ENCODE measurements around the gene OLFML2A.
"Not testable (repeated sequence)": the region's sequence is repeated elsewhere in the genome, so short reads cannot be mapped to it uniquely, and the experiment has no call there.

The OLFML2A gene

GRCh38 chr9:124831642-124832364 lies 54.9 kb downstream of the OLFML2A start:
- DNase-seq: no peak

- DNase-seq: peak in 1 of 3 experiments; percentile 71
These were observed 57.7 kb downstream of the OLFML2A start for GRCh38 chr9:124834591-124834990.

- peak; percentile 72 to 93 (median 81) for DNase-seq
These were observed 58.2 kb downstream of the OLFML2A start for GRCh38 chr9:124835026-124835557.

GRCh38 chr9:124838132-124838531 lies 61.2 kb downstream of the OLFML2A start:
- not testable (repeated sequence) for DNase-seq

GRCh38 chr9:124838567-124839275 lies 61.8 kb downstream of the OLFML2A start:
- DNase-seq: not testable (repeated sequence)

- peak in 2 of 3 experiments; percentile 25 to 78 for DNase-seq
These were observed 62.8 kb downstream of the OLFML2A start for GRCh38 chr9:124839612-124840299.

- no peak for DNase-seq
These were observed 63.4 kb downstream of the OLFML2A start for GRCh38 chr9:124840300-124840833.

GRCh38 chr9:124841075-124841821 lies 64.3 kb downstream of the OLFML2A start:
- no peak for DNase-seq

GRCh38 chr9:124843456-124844034 lies 66.6 kb downstream of the OLFML2A start:
- no peak for DNase-seq

- DNase-seq: no peak
These were observed 67.4 kb downstream of the OLFML2A start for GRCh38 chr9:124844291-124844690.

GRCh38 chr9:124846467-124846866 lies 69.5 kb downstream of the OLFML2A start:
- DNase-seq: not testable (repeated sequence)

GRCh38 chr9:124846969-124847368 lies 70.0 kb downstream of the OLFML2A start:
- no peak for DNase-seq

GRCh38 chr9:124849801-124850200 lies 72.9 kb downstream of the OLFML2A start:
- DNase-seq: no peak

- no peak for DNase-seq
These were observed 75.3 kb downstream of the OLFML2A start for GRCh38 chr9:124852121-124852828.

GRCh38 chr9:124852829-124853531 lies 76.0 kb downstream of the OLFML2A start, which contains the start of gene WDR38:
Gene WDR38, plus strand, starts transcription at chr9:124853460. Its CDS starts 72 bp downstream, at chr9:124853532.
- DNase-seq: peak; percentile 39 to 90 (median 85)

GRCh38 chr9:124853605-124854143 lies 76.7 kb downstream of the OLFML2A start:
- no peak for DNase-seq

GRCh38 chr9:124854161-124854560 lies 77.2 kb downstream of the OLFML2A start:
- DNase-seq: no peak

- no peak for DNase-seq
These were observed 77.9 kb downstream of the OLFML2A start for GRCh38 chr9:124854822-124855221.

- DNase-seq: no peak
These were observed 78.6 kb downstream of the OLFML2A start for GRCh38 chr9:124855566-124855943.

Data from NCI-H1417 (cell line).